CD4-positive, alpha-beta T cell treated with Interleukin-12 subunit alpha and Interleukin-12 subunit beta, for 1 hour (primary cell): ENCODE measurements around the gene ITGAL.
"Not testable (repeated sequence)": the region's sequence is repeated elsewhere in the genome, so short reads cannot be mapped to it uniquely, and the experiment has no call there.

Experiments used
- DNase-seq: peaks from one replicate; pipeline ENCODE4 v3.0.0-alpha.2; 2020

ITGAL gene

GRCh38 chr16:30472328-30472942 lies at the start of gene ITGAL:
TSS of gene ITGAL (plus strand) at chr16:30472742. CDS start at chr16:30472838, 96 bp downstream.
- peak; percentile 89 for DNase-seq

- DNase-seq = no peak
These were observed 44.5 kb upstream of the ITGAL start for GRCh38 chr16:30428055-30428454.

- DNase-seq = no peak
These were observed 43.2 kb upstream of the ITGAL start for GRCh38 chr16:30429418-30429677.

- peak; percentile 98 for DNase-seq
These were observed 42.7 kb upstream of the ITGAL start, which contains the start of gene DCTPP1 for GRCh38 chr16:30429678-30430427. TSS of gene DCTPP1 (minus strand) at chr16:30430030. CDS start at chr16:30429980, 50 bp downstream.

GRCh38 chr16:30430428-30430970 lies 42.0 kb upstream of the ITGAL start:
- DNase-seq = no peak

GRCh38 chr16:30434852-30435251 lies 37.7 kb upstream of the ITGAL start:
- DNase-seq = no peak

GRCh38 chr16:30437511-30438046 lies 35.0 kb upstream of the ITGAL start:
- DNase-seq = no peak

GRCh38 chr16:30438835-30439234 lies 33.7 kb upstream of the ITGAL start:
- no peak for DNase-seq

- no peak for DNase-seq
These were observed 32.7 kb upstream of the ITGAL start for GRCh38 chr16:30439720-30440348.

- no peak for DNase-seq
These were observed 28.9 kb upstream of the ITGAL start for GRCh38 chr16:30443631-30444030.

GRCh38 chr16:30444231-30445148 lies 28.1 kb upstream of the ITGAL start:
- no peak for DNase-seq

GRCh38 chr16:30445149-30445407 lies 27.5 kb upstream of the ITGAL start:
- DNase-seq = no peak

- DNase-seq = peak; percentile 96
These were observed 26.9 kb upstream of the ITGAL start, which contains the start of gene SEPHS2 for GRCh38 chr16:30445408-30446202. TSS of gene SEPHS2 (minus strand) at chr16:30445874. CDS start at chr16:30445727, 147 bp downstream.

- no peak for DNase-seq
These were observed 26.3 kb upstream of the ITGAL start for GRCh38 chr16:30446203-30446595.

- DNase-seq = no peak
These were observed 24.9 kb upstream of the ITGAL start for GRCh38 chr16:30447512-30448226.

- DNase-seq = no peak
These were observed 23.5 kb upstream of the ITGAL start for GRCh38 chr16:30449116-30449435.

GRCh38 chr16:30452709-30453580 lies 19.6 kb upstream of the ITGAL start:
- DNase-seq = not testable (repeated sequence)

GRCh38 chr16:30456302-30456701 lies 16.2 kb upstream of the ITGAL start:
- no peak for DNase-seq

GRCh38 chr16:30457256-30457655 lies 15.3 kb upstream of the ITGAL start:
- no peak for DNase-seq
